ENCODE measurements around the gene SCNM1. TPM values are rescaled to one million over a fixed set of nuclear protein-coding genes. Genes with fewer than 3 reads are reported as not detected.

Gene SCNM1
- total RNA-seq, 6 donors from 2014 or later = 8.9 to 50.3 (median 25.9) TPM

DNA sequence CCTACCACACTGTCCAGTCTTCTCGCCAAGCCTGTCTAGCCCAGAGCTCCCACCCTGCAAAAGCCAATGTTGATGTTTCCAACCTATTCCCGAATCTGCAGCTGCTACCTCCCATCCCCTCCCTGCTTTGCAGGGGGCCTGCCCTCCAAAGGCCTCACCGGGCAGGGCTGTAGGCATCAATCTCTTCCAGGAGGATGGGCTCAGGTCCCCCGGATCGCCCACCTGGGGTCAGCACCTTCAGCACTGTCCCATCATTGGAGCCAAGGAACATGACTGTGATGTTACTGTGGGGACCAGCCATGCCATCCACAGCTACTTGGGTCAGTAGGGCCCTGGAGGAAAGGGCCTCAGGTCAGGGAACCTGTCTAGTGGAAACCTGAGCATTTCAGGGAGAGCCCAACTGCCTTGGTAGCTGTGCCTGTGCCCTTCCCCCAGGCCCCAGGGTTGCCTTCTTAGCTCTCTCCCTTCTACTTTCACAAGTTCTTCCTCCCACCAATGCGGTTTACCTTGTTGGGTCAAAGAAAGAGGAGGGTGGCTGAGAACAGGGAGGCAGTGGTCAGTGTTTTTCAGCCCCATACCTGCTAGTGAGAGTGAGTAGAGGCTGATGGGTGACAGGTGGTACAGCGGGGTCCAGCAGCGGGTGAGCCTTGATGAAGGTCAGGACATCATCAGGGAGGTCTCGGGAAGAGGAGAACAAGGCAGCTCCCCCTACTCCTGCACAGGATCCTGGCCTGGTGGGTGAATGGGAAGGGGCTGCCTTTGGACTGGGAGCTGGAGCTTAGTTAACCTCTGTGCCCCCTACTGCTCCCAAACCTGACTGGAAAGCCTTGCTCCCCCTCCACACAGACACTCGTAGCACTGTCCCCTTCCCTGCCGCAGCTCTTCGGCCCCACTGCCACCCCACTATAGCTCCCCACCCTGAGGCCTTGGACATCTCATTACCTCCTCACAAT is 30.2 kb upstream of the SCNM1 start:
- DNase-seq (no peak), ATAC-seq (ENCODE audit: low FRiP score in 2 of 2) (no peak)
- no peak for TF ChIP-seq POLR2A (IDR thresholded peaks at IDR 0.05)
- no peak for TF ChIP-seq EP300 (IDR thresholded peaks at IDR 0.05)
- no peak for TF ChIP-seq POLR2AphosphoS5 (IDR thresholded peaks at IDR 0.05)
- TF ChIP-seq, protein P1, sequence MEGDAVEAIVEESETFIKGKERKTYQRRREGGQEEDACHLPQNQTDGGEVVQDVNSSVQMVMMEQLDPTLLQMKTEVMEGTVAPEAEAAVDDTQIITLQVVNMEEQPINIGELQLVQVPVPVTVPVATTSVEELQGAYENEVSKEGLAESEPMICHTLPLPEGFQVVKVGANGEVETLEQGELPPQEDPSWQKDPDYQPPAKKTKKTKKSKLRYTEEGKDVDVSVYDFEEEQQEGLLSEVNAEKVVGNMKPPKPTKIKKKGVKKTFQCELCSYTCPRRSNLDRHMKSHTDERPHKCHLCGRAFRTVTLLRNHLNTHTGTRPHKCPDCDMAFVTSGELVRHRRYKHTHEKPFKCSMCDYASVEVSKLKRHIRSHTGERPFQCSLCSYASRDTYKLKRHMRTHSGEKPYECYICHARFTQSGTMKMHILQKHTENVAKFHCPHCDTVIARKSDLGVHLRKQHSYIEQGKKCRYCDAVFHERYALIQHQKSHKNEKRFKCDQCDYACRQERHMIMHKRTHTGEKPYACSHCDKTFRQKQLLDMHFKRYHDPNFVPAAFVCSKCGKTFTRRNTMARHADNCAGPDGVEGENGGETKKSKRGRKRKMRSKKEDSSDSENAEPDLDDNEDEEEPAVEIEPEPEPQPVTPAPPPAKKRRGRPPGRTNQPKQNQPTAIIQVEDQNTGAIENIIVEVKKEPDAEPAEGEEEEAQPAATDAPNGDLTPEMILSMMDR (IDR thresholded peaks at IDR 0.05) = no peak
- Histone ChIP-seq H3K4me1 (peaks cover 3 to 14% (median 8%) of the 10 kb centered on the region in 4 donors), H3K9me3 (no peaks in the 10 kb centered on the region), H3K36me3 (peaks cover 0 to 20% (median 5%) of the 10 kb centered on the region in 4 donors), H3K4me3 (no peak overlapping the region), H3K27ac (no peak overlapping the region), H3K27me3 (no peaks in the 10 kb centered on the region)
- WGBS, 2 donors = 91 to 93% methylated on average over 9 to 12 of the region's 12 CpGs

DNA sequence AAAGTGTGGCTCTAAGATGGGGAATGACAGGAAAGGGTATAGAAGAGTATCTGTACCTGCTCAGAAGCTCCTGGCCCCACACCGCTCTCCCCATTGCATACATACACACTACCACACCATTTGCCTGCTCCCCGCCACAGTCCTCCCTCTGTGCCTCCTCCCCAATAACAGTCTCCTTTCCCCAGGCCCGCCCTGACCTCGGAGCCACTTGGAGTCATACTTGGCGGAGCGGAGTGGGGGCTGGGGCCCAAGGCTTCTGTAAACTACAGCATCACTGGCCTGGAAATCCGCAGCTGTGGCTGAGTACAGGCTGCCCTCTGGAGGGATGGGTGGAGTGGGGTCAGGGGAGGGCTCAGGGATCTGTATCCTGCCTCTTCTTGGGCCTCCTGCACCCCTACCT is 28.2 kb upstream of the SCNM1 start:
- DNase-seq (no peak), ATAC-seq (ENCODE audit: low FRiP score in 2 of 2) (no peak)
- Histone ChIP-seq H3K27ac (no peak overlapping the region), H3K4me3 (no peak overlapping the region), H3K4me1 (no peaks in the 10 kb centered on the region), H3K36me3 (peaks cover 0 to 20% (median 5%) of the 10 kb centered on the region in 4 donors), H3K27me3 (no peaks in the 10 kb centered on the region), H3K9me3 (no peaks in the 10 kb centered on the region)
- no peak for TF ChIP-seq POLR2AphosphoS5 (IDR thresholded peaks at IDR 0.05)
- TF ChIP-seq, protein P1 (IDR thresholded peaks at IDR 0.05) = no peak
- TF ChIP-seq EP300 (IDR thresholded peaks at IDR 0.05) = no peak
- TF ChIP-seq POLR2A (IDR thresholded peaks at IDR 0.05) = no peak
- WGBS, 2 donors = 98 to 100% methylated on average over 6 to 7 of the region's 7 CpGs

DNA sequence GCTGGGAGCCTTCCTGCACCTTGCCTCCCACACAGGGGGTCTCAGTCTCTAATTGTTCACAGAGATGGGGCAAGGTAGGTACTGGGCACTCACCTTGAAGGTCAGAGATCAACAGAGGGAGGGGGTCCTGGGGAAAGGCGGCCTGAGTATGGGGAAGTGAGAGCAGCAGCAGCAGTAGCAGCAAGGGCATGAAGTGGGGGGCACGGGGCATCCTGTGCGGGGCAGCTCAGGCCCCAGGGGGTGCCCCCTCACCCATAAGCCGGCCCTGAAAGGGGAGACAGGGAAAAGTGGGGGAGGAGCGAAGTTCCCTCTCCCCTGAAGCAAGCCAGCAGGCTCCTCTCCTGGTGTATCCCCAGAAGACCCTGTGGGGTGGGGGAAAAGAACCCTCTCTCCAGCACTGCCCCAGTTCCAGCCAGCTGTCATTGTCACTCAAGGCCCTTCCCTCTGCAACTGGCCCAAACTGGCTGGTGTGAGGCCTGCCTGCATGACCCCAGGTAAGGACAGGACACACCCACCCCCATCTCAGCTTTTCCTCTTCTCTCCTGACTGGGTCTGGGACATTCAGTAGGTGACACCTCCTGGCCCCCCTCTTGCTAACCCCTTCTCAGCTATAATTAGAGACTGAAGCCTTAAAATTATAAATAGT is 23.4 kb upstream of the SCNM1 start:
- no peak for ATAC-seq (ENCODE audit: low FRiP score in 2 of 2)
- H3K36me3 ChIP-seq = peaks cover 0 to 4% (median 2%) of the 10 kb centered on the region in 4 donors
- no peak overlapping the region for H3K4me3 ChIP-seq
- TF ChIP-seq EP300 (IDR thresholded peaks at IDR 0.05) (no peak), POLR2AphosphoS5 (IDR thresholded peaks at IDR 0.05) (no peak), POLR2A (IDR thresholded peaks at IDR 0.05) (no peak)
- TF ChIP-seq, protein P1 (IDR thresholded peaks at IDR 0.05) = no peak
- H3K27me3 ChIP-seq = no peaks in the 10 kb centered on the region
- 69 to 89% methylated on average over 4 to 5 of the region's 5 CpGs for WGBS, 2 donors
- H3K9me3 ChIP-seq = no peaks in the 10 kb centered on the region
- no peak overlapping the region for H3K27ac ChIP-seq
- peaks cover 21 to 28% (median 24%) of the 10 kb centered on the region in 4 donors for H3K4me1 ChIP-seq
- no peak for DNase-seq

DNA sequence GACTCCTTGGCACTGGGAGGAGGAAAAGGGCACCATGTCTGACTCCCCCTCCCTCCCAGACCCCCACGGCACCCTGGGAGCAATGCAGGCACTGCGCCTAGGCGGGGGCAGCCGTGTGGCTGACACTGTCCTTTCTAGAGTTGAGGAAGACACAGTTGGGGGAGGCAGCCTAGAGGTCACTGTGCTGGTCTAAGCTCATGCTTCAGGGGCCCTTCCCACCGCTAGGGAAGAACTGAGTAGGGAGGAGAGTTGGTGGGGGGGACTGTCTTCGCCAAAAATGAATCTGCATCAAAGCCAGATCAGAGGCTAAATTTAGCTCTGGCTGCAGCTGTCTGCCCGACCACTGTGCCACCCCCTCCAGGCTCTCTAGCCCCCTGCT is 22.9 kb upstream of the SCNM1 start:
- Histone ChIP-seq H3K9me3 (no peaks in the 10 kb centered on the region), H3K4me1 (peaks cover 21 to 28% (median 25%) of the 10 kb centered on the region in 4 donors), H3K27ac (no peak overlapping the region), H3K4me3 (no peak overlapping the region), H3K27me3 (no peaks in the 10 kb centered on the region), H3K36me3 (peaks cover 0 to 4% (median 2%) of the 10 kb centered on the region in 4 donors)
- TF ChIP-seq POLR2AphosphoS5 (IDR thresholded peaks at IDR 0.05) (no peak), EP300 (IDR thresholded peaks at IDR 0.05) (no peak), POLR2A (IDR thresholded peaks at IDR 0.05) (no peak)
- TF ChIP-seq, protein P1 (IDR thresholded peaks at IDR 0.05) = no peak
- no peak for DNase-seq
- 72 to 76% methylated on average over 7 of the region's 7 CpGs for WGBS, 2 donors
- ATAC-seq (ENCODE audit: low FRiP score in 2 of 2) = no peak
